Osteoblast (primary cell): ENCODE measurements around the gene TUNAR. TPM values are rescaled to one million over a fixed set of nuclear protein-coding genes. Genes with fewer than 3 reads are reported as not detected.
"Not testable (repeated sequence)": the region's sequence is repeated elsewhere in the genome, so short reads cannot be mapped to it uniquely, and the experiment has no call there.

Experiments used
- DNase-seq: peaks from one replicate; pipeline ENCODE4 v3.0.0; 2011; ENCODE audit warnings: low spot score, mixed read lengths; ENCODE audit not compliant: insufficient read length; ENCODE audit errors: missing footprints
- H2AFZ ChIP-seq: 2 replicates; pipeline ENCODE4 v1.6.0; 2011; ENCODE audit warnings: mild to moderate bottlenecking, low read length
- H3K27ac ChIP-seq: 2 replicates; pipeline ENCODE4 v1.5.1; 2011; ENCODE audit warnings: mild to moderate bottlenecking, low read depth, low read length, moderate library complexity
- H3K27me3 ChIP-seq: 2 replicates; pipeline ENCODE4 v1.6.0; 2012; ENCODE audit warnings: mild to moderate bottlenecking, control low read depth, inconsistent platforms, low read length, moderate library complexity; ENCODE audit not compliant: insufficient read depth
- H3K36me3 ChIP-seq: 2 replicates; pipeline ENCODE4 v1.5.1; 2011; ENCODE audit warnings: mild to moderate bottlenecking, low read length, control low read depth, moderate library complexity; ENCODE audit not compliant: insufficient read depth
- H3K4me1 ChIP-seq: 2 replicates; pipeline ENCODE4 v1.5.1; 2011; ENCODE audit warnings: mild to moderate bottlenecking, low read length, control low read depth, moderate library complexity; ENCODE audit not compliant: insufficient read depth
- H3K4me2 ChIP-seq: 2 replicates; pipeline ENCODE4 v1.6.0; 2011; ENCODE audit warnings: mild to moderate bottlenecking, low read length; ENCODE audit not compliant: insufficient read depth
- H3K4me3 ChIP-seq: fragments of 200-600 bp; sonication (generic); 3 replicates; pipeline ENCODE4 v1.5.1; 2012; ENCODE audit warnings: mild to moderate bottlenecking, low read length, inconsistent platforms; ENCODE audit not compliant: insufficient read depth
- H3K79me2 ChIP-seq: 2 replicates; pipeline ENCODE4 v1.6.0; 2012; ENCODE audit warnings: mild to moderate bottlenecking, low read length, control low read depth, inconsistent platforms; ENCODE audit not compliant: insufficient read depth
- H3K9me3 ChIP-seq: 2 replicates; pipeline ENCODE4 v1.5.1; 2011; ENCODE audit warnings: low read depth, low read length, control low read depth
- H4K20me1 ChIP-seq: 2 replicates; pipeline ENCODE4 v1.6.0; 2012; ENCODE audit warnings: mild to moderate bottlenecking, low read length, control low read depth; ENCODE audit not compliant: insufficient read depth
- CTCF ChIP-seq: IDR thresholded peaks from 2 replicates; pipeline ENCODE4 v1.5.1; 2011; ENCODE audit warnings: mild to moderate bottlenecking, low read depth, low read length, moderate library complexity; ENCODE audit errors: extremely low read depth
- total RNA-seq: library from RNA; depleted of rRNA; stranded (reverse); fragments of >200 nt; gene quantifications from 2 replicates; pipeline ENCODE4 v1.2.3, GENCODE V29; 2012

Gene TUNAR
- total RNA-seq, 1 donor = not detected

- H3K79me2 ChIP-seq = no peaks in the 10 kb centered on the region
Measured at GRCh38 chr14:95964901-95965300, 88.3 kb downstream of the TUNAR start.

GRCh38 chr14:95968048-95968447 lies 91.4 kb downstream of the TUNAR start:
- H3K27ac ChIP-seq, H3K4me3 ChIP-seq, H3K27me3 ChIP-seq, H3K36me3 ChIP-seq, H3K79me2 ChIP-seq, H4K20me1 ChIP-seq, DNase-seq, H3K4me2 ChIP-seq, H3K4me1 ChIP-seq, H3K9me3 ChIP-seq, H2AFZ ChIP-seq: not testable (repeated sequence)

More at GRCh38 chr14:95964901-95965300, 88.3 kb downstream of the TUNAR start:
- Histone ChIP-seq H3K27me3 (no peaks in the 10 kb centered on the region), H2AFZ (no peak overlapping the region), H3K4me3 (no peak overlapping the region), H3K9me3 (no peaks in the 10 kb centered on the region), H3K36me3 (no peaks in the 10 kb centered on the region), H4K20me1 (no peaks in the 10 kb centered on the region), H3K4me1 (no peaks in the 10 kb centered on the region), H3K27ac (no peak overlapping the region), H3K4me2 (no peak overlapping the region)
- TF ChIP-seq CTCF = no peak
- no peak for DNase-seq

Other genes starting within 250 kb of the TUNAR start
- not detected in 2 replicates for gene TCL1B, start 190.4 kb upstream of the TUNAR start, total RNA-seq
- not detected in 2 replicates for gene TCL1A, start 162.7 kb upstream of the TUNAR start, total RNA-seq
- gene C14orf132, start 162.5 kb downstream of the TUNAR start, total RNA-seq = 40.2 and 41.5 TPM in 2 replicates